Nephron progenitor cell (in vitro differentiated cells): ENCODE measurements around the gene SMARCD2.

Source experiments
- DNase-seq: peaks from one replicate; pipeline ENCODE4 v3.0.0; 2021
- H3K27ac Mint-ChIP-seq: 2 replicates; pipeline ENCODE4 v1.8.0; 2021; ENCODE audit warnings: mild to moderate bottlenecking, moderate library complexity, mixed read lengths
- H3K27me3 Mint-ChIP-seq: 2 replicates; pipeline ENCODE4 v1.8.0; 2021; ENCODE audit warnings: mild to moderate bottlenecking, low read depth, mixed read lengths; ENCODE audit not compliant: poor library complexity
- H3K36me3 Mint-ChIP-seq: 2 replicates; pipeline ENCODE4 v1.8.0; 2021; ENCODE audit warnings: low read depth, mixed read lengths
- H3K4me1 Mint-ChIP-seq: 2 replicates; pipeline ENCODE4 v1.8.0; 2021; ENCODE audit warnings: mixed read lengths
- H3K4me3 Mint-ChIP-seq: 2 replicates; pipeline ENCODE4 v1.8.0; 2021; ENCODE audit warnings: mild to moderate bottlenecking, moderate library complexity, mixed read lengths
- H3K9me3 Mint-ChIP-seq: 2 replicates; pipeline ENCODE4 v1.8.0; 2021; ENCODE audit warnings: mild to moderate bottlenecking, moderate library complexity, mixed read lengths
- TF ChIP-seq, protein P1 (sequence below): fragments of 200-600 bp; sonication (generic); IDR thresholded peaks from 2 replicates; pipeline ENCODE4 v1.5.0; 2021; ENCODE audit warnings: antibody characterized with exemption

The SMARCD2 gene

DNA sequence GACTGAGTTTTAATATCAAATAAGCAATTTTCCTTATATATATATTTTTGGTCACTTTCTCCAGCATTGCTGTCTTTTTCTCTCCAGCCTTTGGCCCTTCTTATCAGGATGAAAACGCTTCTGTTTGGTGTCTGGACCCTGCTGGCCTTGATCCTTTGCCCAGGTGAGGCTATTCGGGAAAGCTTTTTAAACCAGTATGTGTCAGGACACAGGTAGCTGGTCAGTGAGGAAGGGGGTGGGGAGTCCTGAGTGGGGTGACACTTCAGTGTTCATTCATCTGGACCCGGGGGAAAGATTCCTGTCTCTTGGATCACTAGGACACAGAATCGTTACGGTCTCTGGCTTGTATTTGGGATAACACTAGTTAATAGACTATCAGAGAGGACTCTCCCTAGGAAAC, 12.2 kb upstream of the SMARCD2 start:
- Mint-ChIP-seq H3K4me1 (no peaks in the 10 kb centered on the region), H3K4me3 (no peak overlapping the region), H3K27me3 (peaks cover 82% of the 10 kb centered on the region), H3K9me3 (peaks cover 2% of the 10 kb centered on the region), H3K36me3 (no peaks in the 10 kb centered on the region), H3K27ac (no peak overlapping the region)
- TF ChIP-seq, protein P1, sequence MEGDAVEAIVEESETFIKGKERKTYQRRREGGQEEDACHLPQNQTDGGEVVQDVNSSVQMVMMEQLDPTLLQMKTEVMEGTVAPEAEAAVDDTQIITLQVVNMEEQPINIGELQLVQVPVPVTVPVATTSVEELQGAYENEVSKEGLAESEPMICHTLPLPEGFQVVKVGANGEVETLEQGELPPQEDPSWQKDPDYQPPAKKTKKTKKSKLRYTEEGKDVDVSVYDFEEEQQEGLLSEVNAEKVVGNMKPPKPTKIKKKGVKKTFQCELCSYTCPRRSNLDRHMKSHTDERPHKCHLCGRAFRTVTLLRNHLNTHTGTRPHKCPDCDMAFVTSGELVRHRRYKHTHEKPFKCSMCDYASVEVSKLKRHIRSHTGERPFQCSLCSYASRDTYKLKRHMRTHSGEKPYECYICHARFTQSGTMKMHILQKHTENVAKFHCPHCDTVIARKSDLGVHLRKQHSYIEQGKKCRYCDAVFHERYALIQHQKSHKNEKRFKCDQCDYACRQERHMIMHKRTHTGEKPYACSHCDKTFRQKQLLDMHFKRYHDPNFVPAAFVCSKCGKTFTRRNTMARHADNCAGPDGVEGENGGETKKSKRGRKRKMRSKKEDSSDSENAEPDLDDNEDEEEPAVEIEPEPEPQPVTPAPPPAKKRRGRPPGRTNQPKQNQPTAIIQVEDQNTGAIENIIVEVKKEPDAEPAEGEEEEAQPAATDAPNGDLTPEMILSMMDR = no peak
- DNase-seq = no peak

DNA sequence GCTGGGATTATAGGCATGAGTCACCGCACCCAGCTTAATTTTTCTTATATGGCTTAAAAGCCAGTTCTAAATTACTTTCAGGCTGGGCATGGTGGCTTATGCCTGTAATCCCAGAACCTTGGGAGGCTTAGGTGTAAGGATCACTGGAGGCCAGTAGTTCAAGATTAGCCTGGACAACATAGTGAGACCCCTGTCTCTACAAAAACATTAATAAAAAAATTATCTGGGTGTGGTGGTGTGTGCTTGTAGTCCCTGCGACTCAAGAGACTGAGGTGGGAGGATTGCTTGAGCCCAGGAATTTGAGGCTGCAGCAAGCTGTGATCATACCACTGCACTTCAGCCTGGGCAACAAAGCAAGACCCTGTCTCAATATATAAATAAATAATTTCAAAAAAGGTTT, 10.8 kb upstream of the SMARCD2 start:
- DNase-seq = no peak
- no peak overlapping the region for H3K4me3 Mint-ChIP-seq
- H3K36me3 Mint-ChIP-seq = peaks cover 6% of the 10 kb centered on the region
- H3K9me3 Mint-ChIP-seq = peaks cover 17% of the 10 kb centered on the region
- H3K4me1 Mint-ChIP-seq = no peaks in the 10 kb centered on the region
- TF ChIP-seq, protein P1 = no peak
- peaks cover 82% of the 10 kb centered on the region for H3K27me3 Mint-ChIP-seq
- no peak overlapping the region for H3K27ac Mint-ChIP-seq

DNA sequence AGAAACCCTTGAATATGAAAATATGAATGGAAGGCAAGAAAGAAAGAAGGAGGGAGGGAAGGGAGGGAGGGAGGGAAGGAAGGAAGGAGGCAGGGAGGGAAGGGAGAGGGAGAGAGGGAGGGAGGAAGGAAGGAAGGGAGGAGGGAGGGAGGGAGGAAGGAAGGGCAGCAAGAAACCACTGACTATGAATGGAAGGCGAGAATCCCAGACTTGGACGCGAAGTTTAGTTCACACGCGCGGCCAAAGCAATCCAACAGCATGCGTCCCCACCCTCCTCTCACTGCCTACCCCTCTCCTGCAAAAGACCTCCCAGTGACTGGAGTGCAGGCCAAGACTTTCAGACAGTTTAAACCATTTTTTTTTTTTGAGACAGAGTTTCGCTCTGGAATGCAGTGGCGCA, 7.9 kb upstream of the SMARCD2 start:
- peaks cover 92% of the 10 kb centered on the region for H3K27me3 Mint-ChIP-seq
- DNase-seq = no peak

DNA sequence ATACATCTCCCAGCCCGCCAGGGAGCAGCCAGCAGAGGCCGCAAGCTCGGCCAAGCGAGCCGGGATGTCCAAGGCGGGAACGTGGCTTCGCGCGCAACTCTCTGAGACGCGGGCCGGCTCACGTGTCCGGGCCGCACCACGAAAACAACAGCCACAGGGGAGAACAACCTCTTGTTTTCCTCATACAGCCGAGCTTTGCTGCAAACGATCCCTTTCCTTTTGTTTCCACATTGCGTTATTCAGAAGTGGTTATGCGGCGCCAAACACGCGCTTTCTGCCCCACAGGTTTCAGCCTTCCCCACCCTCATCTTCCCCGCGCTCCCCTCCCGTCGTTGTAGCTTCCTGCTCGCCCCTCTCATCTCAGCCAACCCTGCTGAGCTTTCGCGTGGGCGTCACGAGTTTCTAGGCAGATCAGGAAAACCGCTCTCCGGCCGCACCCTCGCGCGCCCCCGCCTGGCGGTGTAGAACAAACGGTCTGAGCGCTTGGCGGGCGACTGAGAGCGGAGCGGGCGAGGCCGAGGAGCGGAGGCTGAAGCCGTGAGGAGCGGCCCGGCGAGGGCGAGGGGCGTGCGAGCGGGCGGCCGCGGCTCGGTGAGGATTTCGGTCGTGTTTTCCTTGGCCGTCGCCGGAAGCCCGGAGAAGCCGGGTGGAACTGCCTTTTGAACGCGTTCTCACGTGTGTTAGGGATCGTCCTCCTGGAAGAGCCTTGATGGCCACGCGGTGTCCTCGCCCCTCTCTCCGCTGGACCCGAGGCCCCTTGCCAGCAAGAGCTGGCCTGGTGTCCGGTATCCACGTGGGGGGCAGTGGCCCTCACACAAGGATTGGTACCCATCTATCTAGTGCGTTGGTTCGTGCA, 6.6 kb upstream of the SMARCD2 start:
- Mint-ChIP-seq H3K27me3 (peaks cover 93% of the 10 kb centered on the region), H3K4me1 (peaks cover 4% of the 10 kb centered on the region), H3K36me3 (peaks cover 11% of the 10 kb centered on the region), H3K9me3 (peaks cover 25% of the 10 kb centered on the region), H3K27ac (peak overlapping the region; percentile 96), H3K4me3 (peak overlapping the region; percentile 77)
- TF ChIP-seq, protein P1 = peak; percentile 47
- DNase-seq = peak; percentile 87

More for the DNA sequence above, 7.9 kb upstream of the SMARCD2 start:
- peaks cover 25% of the 10 kb centered on the region for H3K9me3 Mint-ChIP-seq
- no peak overlapping the region for H3K4me3 Mint-ChIP-seq
- H3K4me1 Mint-ChIP-seq = no peaks in the 10 kb centered on the region
- H3K27ac Mint-ChIP-seq = no peak overlapping the region
- H3K36me3 Mint-ChIP-seq = peaks cover 11% of the 10 kb centered on the region
- TF ChIP-seq, protein P1 = no peak

DNA sequence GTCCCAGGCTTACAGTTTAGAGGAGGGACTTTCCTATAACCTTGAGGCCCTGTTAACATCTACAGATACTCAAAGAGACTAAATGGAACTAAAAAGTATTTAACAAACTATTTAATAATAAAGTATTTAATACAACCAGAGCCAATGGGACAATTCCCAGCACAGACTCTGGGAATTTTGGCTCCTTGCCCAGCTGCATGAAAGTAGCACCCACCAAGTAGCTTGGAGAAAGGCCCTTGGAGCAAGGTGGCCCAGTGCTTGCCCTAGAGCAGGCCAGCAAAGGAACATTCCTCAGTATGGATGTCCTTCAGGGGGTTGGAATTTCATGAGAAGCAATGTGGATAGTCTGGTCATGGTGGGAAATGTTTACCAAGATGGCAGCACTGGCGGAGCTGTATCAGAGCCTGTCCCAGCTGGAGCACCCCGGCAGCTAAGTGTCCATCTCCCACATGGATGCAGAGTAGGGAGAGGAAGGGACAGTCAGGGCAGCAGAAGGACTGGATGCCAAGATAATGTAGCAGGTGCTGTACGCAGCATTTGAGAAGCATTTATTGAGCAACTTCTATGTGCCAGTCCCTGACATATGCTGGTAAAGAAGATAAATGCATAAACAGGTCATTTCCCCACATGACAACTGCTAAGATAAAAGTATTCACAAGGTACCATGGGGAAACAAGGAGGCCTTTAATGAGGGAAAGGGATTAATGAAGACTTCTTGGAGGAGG, 5.2 kb upstream of the SMARCD2 start:
- Mint-ChIP-seq H3K36me3 (peaks cover 11% of the 10 kb centered on the region), H3K4me1 (peaks cover 10% of the 10 kb centered on the region), H3K4me3 (no peak overlapping the region), H3K27ac (no peak overlapping the region), H3K27me3 (peaks cover 84% of the 10 kb centered on the region), H3K9me3 (peaks cover 25% of the 10 kb centered on the region)
- TF ChIP-seq, protein P1 = no peak
- no peak for DNase-seq
